HG02885 (cell line): Measurements from ENCODE around the gene NEK2.

Experiments
- ATAC-seq: cut with Tn5 transposase; IDR thresholded peaks from one replicate; pipeline ENCODE4 v1.9.1; 2021; ENCODE audit warnings: mild to moderate bottlenecking; ENCODE audit not compliant: unreplicated experiment, poor library complexity

Gene NEK2

DNA sequence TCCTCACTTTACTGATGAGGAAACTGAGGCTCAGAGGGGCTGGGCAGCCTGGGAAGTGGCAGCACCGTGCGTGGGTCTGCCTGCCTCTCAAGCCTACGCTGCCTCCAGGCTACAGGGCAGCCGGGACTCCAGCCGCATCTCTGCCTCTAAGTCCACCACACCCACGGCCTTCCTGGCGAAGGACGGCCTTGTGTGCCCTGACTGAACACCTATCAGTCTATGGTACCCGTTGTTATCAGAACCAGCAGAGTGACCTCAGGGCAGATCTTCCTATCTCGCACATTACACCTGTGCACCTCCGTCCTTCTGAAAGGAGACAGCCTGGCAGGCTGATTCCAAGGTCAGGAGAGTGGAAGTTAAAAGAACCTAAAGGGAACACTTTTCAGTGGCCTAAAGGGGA lies 60.8 kb downstream of the NEK2 start:
- no peak for ATAC-seq

DNA sequence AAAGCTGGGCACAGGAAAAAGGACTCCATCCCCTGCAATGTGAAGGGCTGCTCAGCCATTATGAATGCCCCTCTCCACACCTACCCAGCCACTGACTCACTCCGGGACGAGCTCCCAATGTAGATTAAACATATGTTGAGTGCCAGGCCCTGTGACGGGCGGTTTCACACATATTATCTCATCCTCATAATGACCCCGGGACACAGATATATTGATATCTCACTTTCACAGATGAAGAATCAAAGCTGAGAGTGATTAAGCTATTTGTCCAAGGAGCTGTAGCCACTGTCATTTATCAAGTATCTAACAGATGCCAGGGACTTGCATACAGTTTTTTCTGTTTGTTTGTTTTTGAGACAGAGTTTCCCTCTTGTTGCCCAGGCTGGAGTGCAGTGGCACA lies 61.5 kb downstream of the NEK2 start:
- ATAC-seq: no peak

DNA sequence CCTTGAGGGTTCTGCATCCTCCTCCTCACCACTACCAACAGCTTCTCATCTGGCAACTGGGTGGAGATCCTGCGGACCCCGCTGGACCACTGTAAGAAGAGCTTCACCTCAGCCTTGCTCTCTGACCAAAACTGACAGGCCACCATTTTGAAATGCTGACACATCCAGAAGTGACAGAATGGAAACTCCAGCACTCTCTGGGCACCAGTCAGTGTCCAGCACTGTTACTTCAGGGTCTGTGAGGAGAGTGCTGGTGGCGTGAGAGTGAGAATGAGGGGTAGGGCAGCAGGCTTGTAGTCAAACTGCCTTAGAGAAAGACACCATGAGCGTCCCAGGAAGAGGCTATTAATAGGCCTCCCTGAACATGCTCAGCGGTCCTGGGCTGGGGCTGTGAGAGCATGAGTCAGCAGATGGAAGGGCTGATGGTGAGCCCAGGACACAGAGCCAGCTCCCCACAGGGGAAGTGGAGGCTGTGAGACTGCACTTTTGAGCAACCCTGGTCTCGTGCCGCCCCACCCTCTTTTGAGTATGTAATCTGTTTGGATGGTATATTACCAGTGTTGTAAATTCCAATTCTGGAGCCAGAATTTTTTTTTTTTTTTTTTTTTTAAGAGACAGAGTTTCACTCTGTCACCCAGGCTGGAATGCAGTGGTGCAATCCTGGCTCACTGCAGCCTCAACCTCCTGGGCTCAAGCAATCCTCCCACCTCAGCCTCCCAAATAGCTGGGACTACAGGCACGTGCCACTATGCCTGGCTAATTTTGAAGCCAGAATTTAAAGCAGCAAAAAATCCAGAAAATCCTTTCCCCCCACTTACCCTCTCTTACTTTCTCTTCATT lies 62.1 kb downstream of the NEK2 start:
- ATAC-seq: no peak

DNA sequence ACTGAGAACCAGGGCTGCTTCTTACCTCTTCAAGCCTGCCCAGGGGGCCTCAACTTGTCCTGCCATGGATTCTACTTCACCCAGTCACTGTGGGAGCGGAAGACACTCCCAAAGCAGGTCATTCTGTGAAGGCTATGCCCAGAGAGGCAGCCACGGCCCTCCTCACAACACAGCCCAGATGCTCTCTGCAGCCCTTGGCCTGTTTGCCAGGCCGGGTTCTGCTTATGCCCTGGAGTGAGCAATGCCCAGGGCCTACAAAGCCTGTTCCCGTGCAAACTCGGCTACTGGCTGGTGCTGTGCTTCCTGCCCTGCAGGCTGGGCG lies 62.7 kb downstream of the NEK2 start:
- no peak for ATAC-seq
